ENCODE data around the gene PCSK5.

GRCh38 chr9:76136986-76137385 is 246.5 kb downstream of the PCSK5 start:
- TF ChIP-seq CTCF (IDR thresholded peaks at IDR 0.05) (no peak), POLR2AphosphoS5 (IDR thresholded peaks at IDR 0.05) (no peak)

Measured in prostate gland (tissue), 2 donors.